Mucosa of descending colon (tissue), 3 donors: ENCODE data around the gene IPO13. TPM values are rescaled to one million over a fixed set of nuclear protein-coding genes. Genes with fewer than 3 reads are reported as not detected.
A peak's percentile ranks its signal among the peaks of the same experiment; 100 is the strongest.

Source experiments
- ATAC-seq: fragments of 200-7000 bp; cut with Tn5 transposase; one replicate; pipeline ENCODE4 v1.9.1; 2020; ENCODE audit warnings: mild to moderate bottlenecking, moderate library complexity
- DNase-seq, 3 donors: peaks; one replicate each; pipeline ENCODE4 v3.0.0-alpha.2; 2020
- H3K36me3 ChIP-seq: fragments of 200-600 bp; one replicate; pipeline ENCODE4 v1.8.0; 2021; ENCODE audit warnings: low read depth, mild to moderate bottlenecking
- H3K4me1 ChIP-seq: fragments of 200-600 bp; one replicate; pipeline ENCODE4 v1.8.0; 2021; ENCODE audit warnings: low read depth, mild to moderate bottlenecking
- H3K4me3 ChIP-seq: fragments of 200-600 bp; one replicate; pipeline ENCODE4 v1.8.0; 2021; ENCODE audit warnings: mild to moderate bottlenecking
- H3K9me3 ChIP-seq: fragments of 200-600 bp; one replicate; pipeline ENCODE4 v1.8.0; 2021; ENCODE audit warnings: mild to moderate bottlenecking
- CTCF ChIP-seq: fragments of 200-600 bp; IDR thresholded peaks from one replicate; pipeline ENCODE4 v1.8.0; 2022; ENCODE audit warnings: antibody characterized with exemption, mild to moderate bottlenecking
- intact Hi-C, 2 donors: fragments of 100-400 bp; cut with DNase I in 1 of 2; cut with micrococcal nuclease in 1 of 2; formaldehyde crosslinking; loops; one replicate each; pipeline versions ENCODE4 v1.11.0 to v1.11.1; 2022; cut with DNase I, micrococcal nuclease
- total RNA-seq, 3 donors: library from RNA; stranded (reverse); fragmentation: NEBNext Ultra II Directional in 2 of 3; extraction: Animal tissue kit (Norgen Biotek cat#: 25700) in 2 of 3; gene quantifications; one replicate each; pipeline versions ENCODE4 v1.2.1 to v1.2.4, GENCODE V29; 2021 to 2023
- donor health status: DM: no; HTN: no; CAD: no; lungs with moderate emphysema.
- donor health status: DM: no; HTN: no; CAD: no.
- donor health status: DM: no; HTN: yes; CAD: no.

The IPO13 gene
- total RNA-seq, 3 donors from 2014 or later, result 21.5 to 32.6 (median 22.3) TPM

DNA sequence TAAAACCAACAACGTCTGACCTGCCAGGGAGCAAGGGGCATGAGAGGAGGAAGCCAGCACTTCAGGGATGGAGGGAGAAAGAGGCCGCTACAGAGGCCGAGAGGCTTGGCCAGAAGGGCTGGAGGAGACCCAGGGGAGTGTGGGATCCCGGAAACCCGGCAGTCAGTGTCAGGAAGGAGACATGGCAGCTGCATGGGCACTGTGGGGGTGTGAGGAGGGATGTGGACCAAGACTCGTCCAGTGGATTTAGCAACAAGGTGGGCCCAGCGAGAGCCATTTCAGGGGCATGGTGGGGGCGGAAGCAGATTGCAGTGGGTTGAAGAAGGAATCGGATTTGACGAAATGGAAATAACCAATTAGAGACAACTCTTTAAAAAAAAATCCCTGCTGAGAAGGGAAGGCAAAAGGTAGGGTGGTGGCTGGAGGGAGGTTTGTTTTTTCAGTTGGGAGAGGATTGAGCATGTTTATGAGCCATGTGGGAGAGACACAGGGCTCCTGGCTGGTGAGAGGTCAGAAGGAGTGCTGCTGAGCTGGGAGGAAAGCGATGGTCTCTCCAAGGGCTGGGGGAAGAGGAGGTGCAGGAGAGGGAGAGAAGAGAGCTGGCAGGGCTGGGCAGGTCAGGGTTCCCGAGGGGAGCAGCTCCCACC lies 36.6 kb downstream of the IPO13 start:
- H3K9me3 ChIP-seq, result no peaks in the 10 kb centered on the region
- no peak for TF ChIP-seq CTCF
- DNase-seq (peak in 1 of 3 donors; percentile 44), ATAC-seq (no peak)
- no peak overlapping the region for H3K4me3 ChIP-seq
- H3K4me1 ChIP-seq, result peaks cover 27% of the 10 kb centered on the region
- no peaks in the 10 kb centered on the region for H3K36me3 ChIP-seq
- intact Hi-C loops, result no loop called here

- ATAC-seq, result no peak
- Histone ChIP-seq H3K4me1 (peaks cover 22% of the 10 kb centered on the region), H3K36me3 (no peaks in the 10 kb centered on the region), H3K9me3 (no peaks in the 10 kb centered on the region), H3K4me3 (no peak overlapping the region)
- no peak for DNase-seq
- intact Hi-C loops, result no loop called here
- TF ChIP-seq CTCF, result no peak
These were observed 38.1 kb downstream of the IPO13 start for GRCh38 chr1:43984855-43985254.

DNA sequence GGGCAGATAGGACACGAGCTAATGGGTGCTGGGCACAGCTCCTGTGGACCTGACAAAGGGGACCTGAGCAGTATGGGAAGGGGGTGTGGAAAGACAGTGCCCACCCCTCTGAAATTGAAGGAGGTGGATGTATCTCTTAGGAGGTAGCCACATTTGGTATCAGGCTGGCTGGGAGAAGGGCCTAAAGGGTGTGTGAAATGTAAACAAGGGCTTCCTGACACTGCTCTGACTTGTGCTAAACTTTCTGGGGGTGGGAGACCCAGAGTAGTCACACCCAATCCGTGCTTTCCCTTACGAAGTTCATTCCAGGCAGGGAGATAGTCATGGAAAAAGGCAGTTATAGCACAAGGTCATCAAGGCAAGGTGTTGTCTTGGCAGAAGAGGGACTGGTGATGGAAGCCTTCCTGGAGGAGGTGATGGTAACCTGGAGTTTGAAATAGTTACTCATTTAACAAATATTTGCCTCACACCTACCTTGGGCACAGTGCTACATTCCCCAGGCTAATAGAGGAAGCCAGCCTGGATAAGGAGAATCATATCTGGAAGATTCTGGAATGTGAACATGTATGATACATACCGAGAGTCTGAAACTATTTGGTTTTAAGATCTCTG lies 39.3 kb downstream of the IPO13 start:
- Histone ChIP-seq H3K36me3 (no peaks in the 10 kb centered on the region), H3K9me3 (no peaks in the 10 kb centered on the region), H3K4me1 (peaks cover 17% of the 10 kb centered on the region), H3K4me3 (no peak overlapping the region)
- TF ChIP-seq CTCF, result no peak
- intact Hi-C loops, result no loop called here
- peak; percentile 4 for ATAC-seq
- DNase-seq, result no peak

DNA sequence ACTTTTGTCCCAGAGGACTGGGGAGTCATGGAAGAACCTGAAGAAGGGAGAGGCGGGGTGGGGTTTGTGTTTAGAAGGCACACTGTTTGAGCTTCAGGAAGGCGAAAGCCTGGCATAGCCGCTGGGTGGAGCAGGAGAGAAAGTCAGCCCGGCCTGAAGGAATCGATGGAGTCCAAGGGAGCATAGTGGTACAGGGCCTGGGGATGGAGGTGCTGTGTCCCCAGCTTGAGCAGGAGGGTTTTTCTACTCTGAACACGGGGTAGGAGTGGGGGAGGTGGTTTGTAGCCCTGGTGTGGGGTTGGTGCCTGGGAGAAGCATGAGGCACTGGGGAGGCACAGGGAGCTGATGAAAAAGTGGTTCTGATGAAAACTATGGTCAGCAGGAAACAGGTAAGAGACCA lies 40.0 kb downstream of the IPO13 start:
- peak; percentile 56 for ATAC-seq
- H3K4me3 ChIP-seq, result no peak overlapping the region
- intact Hi-C loops, result no loop called here
- no peak for TF ChIP-seq CTCF
- H3K36me3 ChIP-seq, result no peaks in the 10 kb centered on the region
- H3K9me3 ChIP-seq, result no peaks in the 10 kb centered on the region
- DNase-seq, result peak; percentile 52 to 69 (median 67)
- peaks cover 13% of the 10 kb centered on the region for H3K4me1 ChIP-seq

DNA sequence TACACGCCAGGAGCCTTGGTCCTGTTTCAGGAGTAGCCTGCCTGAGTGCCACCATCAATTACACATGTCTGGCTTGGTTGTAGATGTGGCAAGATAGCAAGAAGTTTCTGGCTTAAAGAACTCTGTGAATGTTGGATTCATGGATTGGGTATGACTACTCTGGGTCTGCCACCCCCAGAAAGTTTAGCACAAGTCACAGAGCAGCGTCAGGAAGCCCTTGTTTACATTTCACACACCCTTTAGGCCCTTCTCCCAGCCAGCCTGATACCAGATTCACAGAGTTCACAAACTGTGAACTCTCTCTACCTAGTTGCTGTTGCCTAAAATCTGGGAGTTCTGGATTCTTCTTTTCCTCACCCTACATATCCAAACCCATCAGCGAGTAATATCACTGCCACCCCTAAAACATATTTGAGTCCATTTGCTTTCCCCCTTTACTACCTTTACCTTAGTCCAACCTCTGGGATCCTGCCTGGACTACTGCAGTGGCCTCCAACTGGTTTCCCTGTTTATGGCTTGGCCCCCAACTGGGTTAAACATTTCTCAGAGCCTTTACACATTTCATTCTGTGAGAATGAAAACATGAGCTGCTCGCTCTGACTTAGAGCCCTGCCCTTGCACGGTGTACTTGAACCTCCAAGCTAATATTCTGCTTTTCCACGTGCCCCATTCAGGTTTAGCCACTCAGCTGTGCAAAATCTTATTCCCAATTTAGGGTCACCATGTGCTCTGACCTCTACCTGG lies 40.6 kb downstream of the IPO13 start:
- Histone ChIP-seq H3K4me3 (no peak overlapping the region), H3K9me3 (no peaks in the 10 kb centered on the region), H3K36me3 (no peaks in the 10 kb centered on the region), H3K4me1 (peaks cover 17% of the 10 kb centered on the region)
- TF ChIP-seq CTCF, result no peak
- intact Hi-C loops, result no loop called here
- no peak for DNase-seq
- ATAC-seq, result peak; percentile 14
